H1 (cell line): Measurements from ENCODE around the gene CACNA1F. TPM values are rescaled to one million over a fixed set of nuclear protein-coding genes. Genes with fewer than 3 reads are reported as not detected.

Experiments used
- CTCF ChIA-PET: fragments of 300-600 bp; sonication (Branson Sonifier 250); formaldehyde crosslinking; loops from one replicate; lab custom pipeline; 2021; ENCODE audit not compliant: partially characterized antibody; lab: Charles Lee
- POLR2A ChIA-PET: fragments of 300-600 bp; sonication (Branson Sonifier 250); formaldehyde crosslinking; loops from one replicate; lab custom pipeline; 2021; ENCODE audit warnings: inconsistent platforms; ENCODE audit not compliant: partially characterized antibody; lab: Charles Lee
- DNase-seq, 2 experiments: peaks; one replicate each; pipeline versions ENCODE4 v3.0.0 to v3.0.0-alpha.2; 2010 to 2022; ENCODE audit warnings: low spot score in 2 of 2, low read depth in 1 of 2, mixed read lengths in 1 of 2
- FAIRE-seq: peaks from 2 replicates; lab custom pipeline; 2011; peaks lifted over from hg19 to GRCh38; lab: Jason Lieb, UNC
- H2AFZ ChIP-seq: 2 replicates; pipeline ENCODE4 v1.8.1; 2012; ENCODE audit warnings: low read length, inconsistent platforms
- H2AK5ac ChIP-seq: 2 replicates; pipeline ENCODE4 v1.6.1; 2013; ENCODE audit warnings: low read depth, low read length
- H2BK120ac ChIP-seq: replicated peaks from 2 replicates; pipeline ENCODE3; 2013; ENCODE audit warnings: low read depth, low read length, inconsistent platforms
- H2BK12ac ChIP-seq: 2 replicates; pipeline ENCODE4 v1.6.1; 2013; ENCODE audit warnings: low read depth, low read length
- H2BK15ac ChIP-seq: 2 replicates; pipeline ENCODE4 v1.6.1; 2013; ENCODE audit warnings: low read length
- H2BK20ac ChIP-seq: 2 replicates; pipeline ENCODE4 v1.6.1; 2013; ENCODE audit warnings: low read length
- H2BK5ac ChIP-seq: 2 replicates; pipeline ENCODE4 v1.6.1; 2013; ENCODE audit warnings: low read depth, low read length
- H3K14ac ChIP-seq: 2 replicates; pipeline ENCODE4 v1.6.1; 2013; ENCODE audit warnings: inconsistent platforms; ENCODE audit not compliant: insufficient read length
- H3K18ac ChIP-seq: 2 replicates; pipeline ENCODE4 v1.6.1; 2013; ENCODE audit warnings: low read length; ENCODE audit errors: extremely low read depth
- H3K23ac ChIP-seq: 2 replicates; pipeline ENCODE4 v1.6.1; 2013; ENCODE audit warnings: inconsistent platforms; ENCODE audit not compliant: insufficient read length
- H3K23me2 ChIP-seq: 2 replicates; pipeline ENCODE4 v1.6.1; 2013; ENCODE audit warnings: low read depth, low read length
- H3K27ac ChIP-seq: 2 replicates; pipeline ENCODE4 v1.6.1; 2011; ENCODE audit warnings: low read depth, low read length, inconsistent platforms
- H3K27me3 ChIP-seq, 4 experiments: replicated peaks in 1 of 4; 1 replicate in 1 of 4; 2 replicates in 3 of 4; pipeline versions ENCODE4 v1.6.1 to v1.8.1; 2011 to 2013; ENCODE audit warnings: low read length in 3 of 4, mild to moderate bottlenecking in 3 of 4, inconsistent platforms in 2 of 4, mixed read lengths in 2 of 4, moderate library complexity in 1 of 4; ENCODE audit not compliant: control insufficient read depth in 3 of 4, insufficient read depth in 3 of 4; ENCODE audit errors: extremely low read depth in 1 of 4
- H3K36me3 ChIP-seq, 4 experiments: 2 replicates each; pipeline versions ENCODE4 v1.6.1 to v1.8.1; 2011 to 2013; ENCODE audit warnings: mild to moderate bottlenecking in 4 of 4, low read length in 3 of 4, moderate library complexity in 2 of 4, control low read depth in 1 of 4, inconsistent platforms in 1 of 4; ENCODE audit not compliant: insufficient read depth in 4 of 4, control insufficient read depth in 2 of 4
- H3K4ac ChIP-seq: replicated peaks from 2 replicates; pipeline ENCODE3; 2013; ENCODE audit warnings: low read length, low read depth, mixed read lengths, inconsistent platforms; ENCODE audit not compliant: insufficient read length
- H3K4me1 ChIP-seq, 4 experiments: replicated peaks in 1 of 4; 1 replicate in 1 of 4; 2 replicates in 3 of 4; pipeline versions ENCODE4 v1.6.1 to v1.8.1; 2011 to 2013; ENCODE audit warnings: low read length in 3 of 4, inconsistent platforms in 2 of 4, mixed read lengths in 1 of 4; ENCODE audit not compliant: insufficient read depth in 4 of 4, control insufficient read depth in 3 of 4
- H3K4me2 ChIP-seq, 2 experiments: 2 replicates each; pipeline versions ENCODE4 v1.6.1 to v1.8.1; 2011 to 2013; ENCODE audit warnings: low read depth in 2 of 2, low read length in 2 of 2, control low read depth in 1 of 2, inconsistent platforms in 1 of 2, mild to moderate bottlenecking in 1 of 2; ENCODE audit not compliant: insufficient read depth in 1 of 2
- H3K4me3 ChIP-seq, 4 experiments: fragments of 200-600, 300-600 bp in 1 of 4; sonication (generic), shearing (Covaris generic), sonication (Bioruptor Twin) in 1 of 4; 2 replicates each; pipeline versions ENCODE4 v1.5.1 to v1.8.1; 2011 to 2016; ENCODE audit warnings: low read length in 4 of 4, low read depth in 3 of 4, control low read depth in 2 of 4, inconsistent platforms in 2 of 4, mild to moderate bottlenecking in 2 of 4, mixed read lengths in 1 of 4, moderate library complexity in 1 of 4; ENCODE audit not compliant: insufficient read depth in 2 of 4; ENCODE audit errors: extremely low read depth in 1 of 4
- H3K56ac ChIP-seq: replicated peaks from 2 replicates; pipeline ENCODE3; 2013; ENCODE audit warnings: low read depth, mild to moderate bottlenecking, mixed read lengths, low read length, inconsistent platforms; ENCODE audit not compliant: insufficient read length
- H3K79me1 ChIP-seq: 2 replicates; pipeline ENCODE4 v1.6.1; 2013; ENCODE audit warnings: low read depth, low read length, control low read depth
- H3K79me2 ChIP-seq, 2 experiments: 2 replicates each; pipeline versions ENCODE4 v1.6.1 to v1.8.1; 2012 to 2013; ENCODE audit warnings: low read length in 2 of 2, mild to moderate bottlenecking in 2 of 2, inconsistent platforms in 1 of 2; ENCODE audit not compliant: insufficient read depth in 2 of 2, control insufficient read depth in 1 of 2
- H3K9ac ChIP-seq, 4 experiments: replicated peaks in 1 of 4; 1 replicate in 1 of 4; 2 replicates in 3 of 4; pipeline versions ENCODE4 v1.6.1 to v1.8.1; 2011 to 2013; ENCODE audit warnings: low read depth in 3 of 4, low read length in 3 of 4, control low read depth in 2 of 4, mild to moderate bottlenecking in 2 of 4, moderate library complexity in 2 of 4, inconsistent platforms in 1 of 4; ENCODE audit errors: extremely low read depth in 1 of 4
- H3K9me3 ChIP-seq, 2 experiments: 2 replicates each; pipeline versions ENCODE4 v1.6.1 to v1.8.1; 2012 to 2013; ENCODE audit warnings: mild to moderate bottlenecking in 2 of 2, moderate library complexity in 2 of 2, control low read depth in 1 of 2, inconsistent platforms in 1 of 2, low read depth in 1 of 2, low read length in 1 of 2, mixed read lengths in 1 of 2; ENCODE audit not compliant: insufficient read depth in 2 of 2
- H4K20me1 ChIP-seq, 2 experiments: replicated peaks in 1 of 2; 2 replicates each; pipeline versions ENCODE3 to v1.8.1; 2011 to 2013; ENCODE audit warnings: inconsistent platforms in 2 of 2, low read length in 2 of 2, mild to moderate bottlenecking in 1 of 2; ENCODE audit not compliant: insufficient read depth in 2 of 2, control insufficient read depth in 1 of 2
- H4K5ac ChIP-seq: 2 replicates; pipeline ENCODE4 v1.6.1; 2013; ENCODE audit warnings: low read length, low read depth, mixed read lengths, inconsistent platforms; ENCODE audit not compliant: insufficient read length
- H4K8ac ChIP-seq: 2 replicates; pipeline ENCODE4 v1.8.0; 2013; ENCODE audit warnings: mild to moderate bottlenecking, moderate library complexity, low read length, inconsistent platforms; ENCODE audit not compliant: insufficient read depth; ENCODE audit errors: extremely low read depth
- H4K91ac ChIP-seq: replicated peaks from 2 replicates; pipeline ENCODE3; 2013; ENCODE audit warnings: low read length, mixed read lengths, inconsistent platforms; ENCODE audit not compliant: insufficient read length
- ATF2 ChIP-seq: IDR thresholded peaks from 2 replicates; pipeline ENCODE4 v1.6.1; 2012; ENCODE audit warnings: low read length, inconsistent platforms
- ATF3 ChIP-seq: IDR thresholded peaks from 2 replicates; pipeline ENCODE4 v1.6.1; 2011; ENCODE audit warnings: low read depth, mild to moderate bottlenecking, low read length; ENCODE audit not compliant: insufficient read depth
- BCL11A ChIP-seq, 2 experiments: IDR thresholded peaks; one replicate each; pipeline ENCODE4 v1.6.1; 2011; ENCODE audit warnings: low read depth in 2 of 2, low read length in 2 of 2, mild to moderate bottlenecking in 2 of 2
- BRCA1 ChIP-seq: IDR thresholded peaks from 2 replicates; pipeline ENCODE4 v1.6.1; 2012; ENCODE audit warnings: low read depth, low read length, improper control_type of control experiment
- GABPA ChIP-seq: IDR thresholded peaks from 2 replicates; pipeline ENCODE4 v1.6.1; 2011; ENCODE audit warnings: mild to moderate bottlenecking, low read length, moderate library complexity, borderline replicate concordance; ENCODE audit not compliant: insufficient read depth
- KDM1A ChIP-seq: fragments of 200-600, 300-600 bp; sonication (generic); IDR thresholded peaks from 2 replicates; pipeline ENCODE4 v1.7.1; 2016; ENCODE audit warnings: mild to moderate bottlenecking, low read length, borderline replicate concordance
- MAX ChIP-seq: IDR thresholded peaks from 2 replicates; pipeline ENCODE4 v1.6.1; 2012; ENCODE audit warnings: inconsistent platforms
- SIN3A ChIP-seq, 2 experiments: IDR thresholded peaks in 1 of 2; conservative IDR thresholded peaks in 1 of 2; 2 replicates each; pipeline ENCODE4 v1.6.1; 2011 to 2012; ENCODE audit warnings: low read length in 2 of 2, improper control_type of control experiment in 1 of 2, low read depth in 1 of 2, mild to moderate bottlenecking in 1 of 2
- SP4 ChIP-seq: IDR thresholded peaks from 2 replicates; pipeline ENCODE4 v1.6.1; 2012; ENCODE audit warnings: low read length, inconsistent platforms
- TCF12 ChIP-seq: IDR thresholded peaks from 2 replicates; pipeline ENCODE4 v1.6.1; 2011; ENCODE audit warnings: low read depth, mild to moderate bottlenecking, low read length
- ZNF274 ChIP-seq: IDR thresholded peaks from 2 replicates; pipeline ENCODE4 v1.7.0; 2012; ENCODE audit warnings: low read length, borderline replicate concordance; ENCODE audit errors: extremely low read depth
- WGBS, 2 experiments: shearing (Covaris generic) in 1 of 2; methylation state at CpG; one replicate each; pipeline versions ENCODE4 v1.1.6 to v1.1.7; 2013 to 2015; ENCODE audit warnings: low lambda C conversion rate in 2 of 2, mixed read lengths in 2 of 2, inconsistent platforms in 1 of 2, low coverage in 1 of 2, missing lambda C conversion rate in 1 of 2; ENCODE audit not compliant: insufficient replicate concordance in 2 of 2, insufficient coverage in 1 of 2, insufficient read length in 1 of 2; ENCODE audit errors: extremely low coverage in 1 of 2, missing lambda C conversion rate in 1 of 2; 5-methylcytosine and 5-hydroxymethylcytosine counted together
- polyA plus RNA-seq, 7 experiments: library from polyadenylated mRNA; depleted of rRNA in 3 of 7; stranded (reverse) in 5 of 7; unstranded in 2 of 7; fragments of >200 nt in 5 of 7; fragments of 200-250 nt in 2 of 7; gene quantifications; 1 replicate in 5 of 7; 2 replicates in 1 of 7; 4 replicates in 1 of 7; pipeline versions ENCODE4 v1.2.1 to v1.2.3, GENCODE V29; 2011 to 2013; ENCODE audit warnings: missing spikeins in 2 of 7, mixed read lengths in 2 of 7
- total RNA-seq: library from RNA; stranded (reverse); fragmentation: NEBNext Ultra II Directional; extraction: Animal tissue kit (Norgen Biotek cat#: 25700); gene quantifications from 2 replicates; pipeline ENCODE4 v1.2.1, GENCODE V29; 2021

Gene CACNA1F
- total and polyA plus RNA-seq, 2 of the 8 experiments (the other 6 are each of a cell fraction or from before 2014, with no cell fraction given) = 0.59 to 0.84 TPM

- peaks cover 7% of the 10 kb centered on the region; the same call in 1 of the 2 replicates for H3K23me2 ChIP-seq
- no peak overlapping the region for H2BK20ac ChIP-seq
- H3K14ac ChIP-seq = no peak overlapping the region
- no peak for DNase-seq
- H3K23ac ChIP-seq = no peak overlapping the region
- WGBS, 2 experiments = 97% methylated on average over 6 of the region's 6 CpGs; no CpG with 5 or more reads in 1 of the 2 experiments
- H2BK5ac ChIP-seq = no peak overlapping the region
- H3K27ac ChIP-seq = no peak overlapping the region
- H3K9me3 ChIP-seq = no peaks in the 10 kb centered on the region
- H4K8ac ChIP-seq = no peak overlapping the region
- H2AFZ ChIP-seq = no peak overlapping the region
- no peak for FAIRE-seq
- H3K56ac ChIP-seq = no peak overlapping the region
- CTCF ChIA-PET = interaction anchor here (0.8 kb wide), 1 partner anchor 74 kb away, joined by 3 read pairs; no protein-coding TSS in a partner anchor
- no peak overlapping the region for H3K9ac ChIP-seq
- no peak overlapping the region for H3K4ac ChIP-seq
- H3K36me3 ChIP-seq = no peaks in the 10 kb centered on the region
- peaks cover 0 to 6% (median 3%) of the 10 kb centered on the region in 4 experiments; a peak in 4 of 7 replicates for H3K4me1 ChIP-seq
- H4K20me1 ChIP-seq = no peaks in the 10 kb centered on the region
- no peaks in the 10 kb centered on the region for H3K79me2 ChIP-seq
- POLR2A ChIA-PET = interaction anchor here (1.0 to 1.6 kb wide), 3 partner anchors 9 to 79 kb away, joined by 3 to 10 read pairs (median 3); no protein-coding TSS in a partner anchor
- no peak overlapping the region for H3K4me2 ChIP-seq
- no peak overlapping the region for H4K5ac ChIP-seq
- H3K18ac ChIP-seq = no peak overlapping the region
- H2BK12ac ChIP-seq = no peak overlapping the region
- no peak overlapping the region for H3K4me3 ChIP-seq
- no peak overlapping the region for H4K91ac ChIP-seq
- no peak overlapping the region for H2BK15ac ChIP-seq
- no peak overlapping the region for H2BK120ac ChIP-seq
- no peaks in the 10 kb centered on the region for H3K27me3 ChIP-seq
- H3K79me1 ChIP-seq = no peaks in the 10 kb centered on the region
- no peak overlapping the region for H2AK5ac ChIP-seq
- no peak for TF ChIP-seq ZNF274
- no peak for TF ChIP-seq BRCA1
- TF ChIP-seq ATF2 = no peak
- no peak for TF ChIP-seq SP4
- no peak for TF ChIP-seq KDM1A
- no peak for TF ChIP-seq SIN3A (conservative IDR thresholded peaks at IDR 0.05 in 1 of 2, IDR thresholded peaks at IDR 0.05 in 1 of 2; ENCODE audit: low read depth in 1 of 2, low read length in 2 of 2)
- TF ChIP-seq BCL11A (IDR thresholded peaks at IDR 0.05; ENCODE audit: low read depth in 2 of 2, low read length in 2 of 2) = no peak
- no peak for TF ChIP-seq GABPA
- no peak for TF ChIP-seq MAX
- TF ChIP-seq ATF3 = no peak
- TF ChIP-seq TCF12 = no peak
Observed at GRCh38 chrX:49189606-49190005, 43.5 kb downstream of the CACNA1F start.
